MM.1S (cell line): ENCODE measurements around the gene FBF1.
"Not testable (repeated sequence)": the region's sequence is repeated elsewhere in the genome, so short reads cannot be mapped to it uniquely, and the experiment has no call there.

Source experiments
- DNase-seq: peaks from one replicate; pipeline ENCODE4 v3.0.0-alpha.2; 2015
- H2AFZ ChIP-seq: fragments of 300-600 bp; sonication (generic); 2 replicates; pipeline ENCODE4 v1.6.0; 2016; ENCODE audit warnings: antibody characterized with exemption, low read length
- H3F3A ChIP-seq: fragments of 300-600 bp; sonication (generic); 2 replicates; pipeline ENCODE4 v1.6.1; 2016; ENCODE audit warnings: mild to moderate bottlenecking, antibody characterized with exemption, low read length, moderate library complexity, mixed read lengths; ENCODE audit not compliant: insufficient read depth
- H3K27ac ChIP-seq: fragments of 300-600 bp; sonication (generic); 2 replicates; pipeline ENCODE4 v1.5.1; 2016; ENCODE audit warnings: mild to moderate bottlenecking, low read length
- H3K27me3 ChIP-seq: fragments of 300-600 bp; sonication (generic); replicated peaks from 2 replicates; pipeline ENCODE4 v1.6.0; 2016; ENCODE audit warnings: low read length; ENCODE audit not compliant: insufficient read depth
- H3K36me3 ChIP-seq: fragments of 300-600 bp; sonication (generic); replicated peaks from 2 replicates; pipeline ENCODE4 v1.6.1; 2016; ENCODE audit warnings: mild to moderate bottlenecking, low read length, mixed read lengths; ENCODE audit not compliant: insufficient read depth
- H3K4me1 ChIP-seq: fragments of 300-600 bp; sonication (generic); 2 replicates; pipeline ENCODE4 v1.6.1; 2016; ENCODE audit warnings: low read length, mixed read lengths
- H3K4me2 ChIP-seq: fragments of 300-600 bp; sonication (generic); 2 replicates; pipeline ENCODE4 v1.6.0; 2016; ENCODE audit warnings: low read depth, low read length
- H3K4me3 ChIP-seq: fragments of 300-600 bp; sonication (generic); 2 replicates; pipeline ENCODE4 v1.5.1; 2016; ENCODE audit warnings: low read length, mixed read lengths
- H3K79me2 ChIP-seq: fragments of 300-600 bp; sonication (generic); 2 replicates; pipeline ENCODE4 v1.6.1; 2016; ENCODE audit warnings: mixed run types, low read length, mixed read lengths
- H3K9ac ChIP-seq: fragments of 300-600 bp; sonication (generic); 2 replicates; pipeline ENCODE4 v1.6.1; 2016; ENCODE audit warnings: low read length, mixed read lengths
- H3K9me2 ChIP-seq: fragments of 300-600 bp; sonication (generic); replicated peaks from 2 replicates; pipeline ENCODE4 v1.6.1; 2016; ENCODE audit warnings: mild to moderate bottlenecking, low read length, mixed read lengths; ENCODE audit not compliant: insufficient read depth
- H3K9me3 ChIP-seq: fragments of 300-600 bp; sonication (generic); replicated peaks from 2 replicates; pipeline ENCODE4 v1.6.1; 2016; ENCODE audit warnings: mild to moderate bottlenecking, low read length, mixed read lengths; ENCODE audit not compliant: insufficient read depth
- H4K20me1 ChIP-seq: fragments of 300-600 bp; sonication (generic); 2 replicates; pipeline ENCODE4 v1.6.1; 2016; ENCODE audit warnings: mild to moderate bottlenecking, low read length, moderate library complexity, mixed read lengths; ENCODE audit not compliant: insufficient read depth
- CTCF ChIP-seq: fragments of 300-600 bp; sonication (generic); IDR thresholded peaks from 2 replicates; pipeline ENCODE4 v1.5.1; 2016; ENCODE audit warnings: antibody characterized with exemption, low read length, mixed read lengths
- EZH2 ChIP-seq: fragments of 300-600 bp; sonication (generic); optimal IDR thresholded peaks from 2 replicates; pipeline ENCODE3; 2017; ENCODE audit warnings: low read depth, mild to moderate bottlenecking, antibody characterized with exemption, low read length, mixed read lengths
- EZH2phosphoT487 ChIP-seq: fragments of 300-600 bp; sonication (generic); IDR thresholded peaks from 2 replicates; pipeline ENCODE4 v1.6.1; 2018; ENCODE audit warnings: antibody characterized with exemption, low read length

Gene FBF1

GRCh38 chr17:75891022-75891604 lies 49.7 kb downstream of the FBF1 start:
- H3K27ac ChIP-seq, result no peak overlapping the region
- H3F3A ChIP-seq, result no peaks in the 10 kb centered on the region
- H3K4me1 ChIP-seq, result peaks cover 6% of the 10 kb centered on the region
- TF ChIP-seq EZH2 (no peak), EZH2phosphoT487 (no peak)
- H3K79me2 ChIP-seq, result peaks cover 20% of the 10 kb centered on the region
- no peak overlapping the region for H2AFZ ChIP-seq
- H3K4me2 ChIP-seq, result no peak overlapping the region
- no peaks in the 10 kb centered on the region for H4K20me1 ChIP-seq
- no peak overlapping the region for H3K9ac ChIP-seq
- no peaks in the 10 kb centered on the region for H3K36me3 ChIP-seq
- H3K9me3 ChIP-seq, result no peaks in the 10 kb centered on the region
- no peak overlapping the region for H3K4me3 ChIP-seq
- no peaks in the 10 kb centered on the region for H3K9me2 ChIP-seq
- H3K27me3 ChIP-seq, result no peaks in the 10 kb centered on the region
- no peak for DNase-seq

- Histone ChIP-seq H3F3A (no peaks in the 10 kb centered on the region), H4K20me1 (no peaks in the 10 kb centered on the region), H2AFZ (no peak overlapping the region), H3K36me3 (no peaks in the 10 kb centered on the region), H3K27me3 (no peaks in the 10 kb centered on the region), H3K79me2 (peaks cover 4% of the 10 kb centered on the region), H3K4me2 (no peak overlapping the region), H3K9ac (no peak overlapping the region), H3K9me2 (no peaks in the 10 kb centered on the region), H3K4me3 (no peak overlapping the region), H3K4me1 (no peaks in the 10 kb centered on the region), H3K9me3 (no peaks in the 10 kb centered on the region), H3K27ac (no peak overlapping the region)
- no peak for DNase-seq
- TF ChIP-seq EZH2phosphoT487, result no peak
- TF ChIP-seq EZH2, result no peak
- TF ChIP-seq CTCF, result no peak
Observed at GRCh38 chr17:75889454-75889853, 51.4 kb downstream of the FBF1 start.

- H3K27ac ChIP-seq, result no peak overlapping the region
- H3K9ac ChIP-seq, result no peak overlapping the region
- no peaks in the 10 kb centered on the region for H4K20me1 ChIP-seq
- TF ChIP-seq EZH2phosphoT487, result no peak
- no peak for TF ChIP-seq CTCF
- TF ChIP-seq EZH2, result no peak
- no peaks in the 10 kb centered on the region for H3K36me3 ChIP-seq
- H3K4me1 ChIP-seq, result no peaks in the 10 kb centered on the region
- no peak overlapping the region for H2AFZ ChIP-seq
- no peaks in the 10 kb centered on the region for H3K9me2 ChIP-seq
- no peaks in the 10 kb centered on the region for H3K27me3 ChIP-seq
- no peak overlapping the region for H3K4me3 ChIP-seq
- no peaks in the 10 kb centered on the region for H3K79me2 ChIP-seq
- H3K9me3 ChIP-seq, result no peaks in the 10 kb centered on the region
- no peaks in the 10 kb centered on the region for H3F3A ChIP-seq
- no peak overlapping the region for H3K4me2 ChIP-seq
- no peak for DNase-seq
Observed at GRCh38 chr17:75888484-75888883, 52.4 kb downstream of the FBF1 start.

GRCh38 chr17:75885860-75886259 lies 55.0 kb downstream of the FBF1 start:
- H3K36me3 ChIP-seq, H3K27me3 ChIP-seq, H3K4me1 ChIP-seq, DNase-seq, H4K20me1 ChIP-seq, H3K9ac ChIP-seq, H2AFZ ChIP-seq, H3K9me2 ChIP-seq, H3F3A ChIP-seq, H3K9me3 ChIP-seq, H3K4me2 ChIP-seq, H3K79me2 ChIP-seq, H3K4me3 ChIP-seq, H3K27ac ChIP-seq: not testable (repeated sequence)
